IMR-90 (cell line): ENCODE measurements around the gene RPS6KA3. TPM values are rescaled to one million over a fixed set of nuclear protein-coding genes. Genes with fewer than 3 reads are reported as not detected.

Experiments used
- ATAC-seq: fragments of 200-7000 bp; cut with Tn5 transposase; 2 replicates; pipeline ENCODE4 v1.9.1; 2020; ENCODE audit warnings: low read depth, mild to moderate bottlenecking, moderate library complexity
- BruUV-seq: library from RNA; stranded (reverse); fragments of 400-500 nt; replicated peaks from 2 replicates; lab custom pipeline; 2021; lab: Mats Ljungman, UMichigan
- CTCF ChIA-PET: fragments of 300-600 bp; formaldehyde crosslinking; extraction: SDS; loops from one replicate; lab custom pipeline; 2021; ENCODE audit warnings: antibody characterized with exemption; lab: Yijun Ruan, JAX
- POLR2A ChIA-PET: fragments of 300-600 bp; sonication (Branson Sonifier 250); formaldehyde crosslinking; loops from one replicate; lab custom pipeline; 2022; ENCODE audit warnings: antibody characterized with exemption; ENCODE audit not compliant: unreplicated experiment; lab: Charles Lee
- DNase-seq: peaks from one replicate; pipeline ENCODE4 v3.0.0; 2013
- H2AFZ ChIP-seq: replicated peaks from 2 replicates; pipeline ENCODE3; 2013; ENCODE audit warnings: low read length, mild to moderate bottlenecking; ENCODE audit not compliant: poor library complexity
- H2AK5ac ChIP-seq: 2 replicates; pipeline ENCODE4 v1.6.1; 2013; ENCODE audit warnings: low read depth, low read length, inconsistent platforms
- H2AK9ac ChIP-seq: replicated peaks from 2 replicates; pipeline ENCODE3; 2013; ENCODE audit warnings: mild to moderate bottlenecking, low read depth, low read length, moderate library complexity; ENCODE audit not compliant: poor library complexity
- H2BK120ac ChIP-seq: 2 replicates; pipeline ENCODE4 v1.6.1; 2013; ENCODE audit warnings: low read depth, low read length, inconsistent platforms
- H2BK15ac ChIP-seq: 3 replicates; pipeline ENCODE4 v1.6.1; 2013; ENCODE audit warnings: low read depth, low read length, inconsistent platforms
- H2BK20ac ChIP-seq: 2 replicates; pipeline ENCODE4 v1.6.1; 2013; ENCODE audit warnings: low read depth, mild to moderate bottlenecking, inconsistent platforms, low read length, moderate library complexity
- H2BK5ac ChIP-seq: 2 replicates; pipeline ENCODE4 v1.6.1; 2013; ENCODE audit warnings: mild to moderate bottlenecking, low read depth, low read length, inconsistent platforms; ENCODE audit not compliant: poor library complexity, severe bottlenecking
- H3K14ac ChIP-seq: replicated peaks from 2 replicates; pipeline ENCODE4 v1.6.1; 2013; ENCODE audit warnings: low read depth, low read length, inconsistent platforms
- H3K18ac ChIP-seq: 2 replicates; pipeline ENCODE4 v1.6.1; 2013; ENCODE audit warnings: low read depth, low read length, control low read depth
- H3K23ac ChIP-seq: 2 replicates; pipeline ENCODE4 v1.6.1; 2013; ENCODE audit warnings: low read depth, low read length, inconsistent platforms
- H3K27ac ChIP-seq: 2 replicates; pipeline ENCODE4 v1.5.1; 2013; ENCODE audit warnings: mild to moderate bottlenecking, control low read depth, low read length; ENCODE audit not compliant: insufficient read depth
- H3K27me3 ChIP-seq: 2 replicates; pipeline ENCODE4 v1.6.1; 2013; ENCODE audit warnings: low read length; ENCODE audit not compliant: control insufficient read depth, insufficient read depth
- H3K36me3 ChIP-seq: 2 replicates; pipeline ENCODE4 v1.6.1; 2013; ENCODE audit warnings: low read length, mixed read lengths; ENCODE audit not compliant: control insufficient read depth, insufficient read depth
- H3K4ac ChIP-seq: 2 replicates; pipeline ENCODE4 v1.6.1; 2013; ENCODE audit warnings: low read depth, low read length, inconsistent platforms
- H3K4me1 ChIP-seq: 2 replicates; pipeline ENCODE4 v1.6.1; 2013; ENCODE audit warnings: low read length, mixed read lengths; ENCODE audit not compliant: control insufficient read depth, insufficient read depth
- H3K4me2 ChIP-seq: 2 replicates; pipeline ENCODE4 v1.6.1; 2013; ENCODE audit warnings: low read depth, mild to moderate bottlenecking, control low read depth, low read length, moderate library complexity
- H3K4me3 ChIP-seq: 2 replicates; pipeline ENCODE4 v1.5.1; 2013; ENCODE audit warnings: low read depth, mild to moderate bottlenecking, control low read depth, low read length, moderate library complexity; ENCODE audit not compliant: insufficient read depth
- H3K56ac ChIP-seq: 2 replicates; pipeline ENCODE4 v1.6.1; 2013; ENCODE audit warnings: low read length, inconsistent platforms; ENCODE audit not compliant: insufficient read depth; ENCODE audit errors: extremely low read depth
- H3K79me1 ChIP-seq, 2 experiments: 2 replicates each; pipeline ENCODE4 v1.6.1; 2013; ENCODE audit warnings: low read length in 2 of 2, inconsistent platforms in 1 of 2, low read depth in 1 of 2
- H3K9ac ChIP-seq: 2 replicates; pipeline ENCODE4 v1.6.1; 2013; ENCODE audit warnings: low read depth, low read length, control low read depth
- H3K9me1 ChIP-seq: 2 replicates; pipeline ENCODE4 v1.6.1; 2013; ENCODE audit warnings: low read length, inconsistent platforms; ENCODE audit not compliant: insufficient read depth
- H3K9me3 ChIP-seq: 2 replicates; pipeline ENCODE4 v1.6.1; 2013; ENCODE audit warnings: low read length; ENCODE audit not compliant: control insufficient read depth, insufficient read depth
- H4K20me1 ChIP-seq: 2 replicates; pipeline ENCODE4 v1.6.1; 2013; ENCODE audit warnings: low read length, inconsistent platforms; ENCODE audit not compliant: insufficient read depth
- H4K5ac ChIP-seq: 2 replicates; pipeline ENCODE4 v1.6.1; 2013; ENCODE audit warnings: mild to moderate bottlenecking, low read depth, low read length, control low read depth
- H4K8ac ChIP-seq, 2 experiments: 2 replicates each; pipeline ENCODE4 v1.6.1; 2013; ENCODE audit warnings: low read depth in 2 of 2, low read length in 2 of 2, control low read depth in 1 of 2, inconsistent platforms in 1 of 2
- H4K91ac ChIP-seq: 2 replicates; pipeline ENCODE4 v1.6.1; 2013; ENCODE audit warnings: low read depth, low read length, inconsistent platforms; ENCODE audit not compliant: insufficient read depth
- CEBPB ChIP-seq: IDR thresholded peaks from 2 replicates; pipeline ENCODE4 v1.6.1; 2012; ENCODE audit warnings: low read depth, low read length, improper control_type of control experiment
- RFX5 ChIP-seq: IDR thresholded peaks from 2 replicates; pipeline ENCODE4 v1.8.0; 2012; ENCODE audit warnings: low read depth, mild to moderate bottlenecking, low read length, moderate library complexity
- WGBS, 2 experiments: methylation state at CpG; one replicate each; pipeline versions ENCODE4 v1.1.5 to v1.1.7; 2013; ENCODE audit warnings: missing lambda C conversion rate in 2 of 2; ENCODE audit not compliant: insufficient read length in 1 of 2; ENCODE audit errors: extremely low coverage in 2 of 2; 5-methylcytosine and 5-hydroxymethylcytosine counted together
- dilution Hi-C: fragments of 300-500 bp; cut with HindIII; formaldehyde crosslinking; loops from one replicate; pipeline ENCODE4 v1.14.3; 2018; ENCODE audit warnings: low sequenced_read_pairs; ENCODE audit not compliant: unreplicated experiment
- in situ Hi-C: fragments of 300-500 bp; cut with MboI; formaldehyde crosslinking; loops from 3 replicates; pipeline ENCODE4 v1.14.3; 2019; ENCODE audit warnings: low sequenced_read_pairs, inconsistent platforms, mixed read lengths
- intact Hi-C: fragments of 100-400 bp; cut with micrococcal nuclease; formaldehyde crosslinking; loops from 2 replicates; pipeline ENCODE4 v1.10.0; 2022
- polyA plus RNA-seq, 3 experiments: library from polyadenylated mRNA; depleted of rRNA; stranded (reverse); fragments of >200 nt; gene quantifications; 2 replicates each; pipeline ENCODE4 v1.2.3, GENCODE V29; 2012; ENCODE audit warnings: low replicate concordance in 1 of 3
- total RNA-seq: library from RNA; depleted of rRNA; stranded (reverse); fragments of >200 nt; gene quantifications from 2 replicates; pipeline ENCODE4 v1.2.3, GENCODE V29; 2012

RPS6KA3 gene
- total and polyA plus RNA-seq, 2 of the 4 experiments (the other 2 are of a cell fraction): 20.8 to 43.9 TPM

- ATAC-seq (no peak), DNase-seq (no peak)
- no peaks in the 10 kb centered on the region for H3K9me3 ChIP-seq
- no peak overlapping the region for H3K4me3 ChIP-seq
- no peak overlapping the region for H4K91ac ChIP-seq
- no peak overlapping the region for H2AFZ ChIP-seq
- no peak overlapping the region for H3K18ac ChIP-seq
- peaks cover 2% of the 10 kb centered on the region; the same call in 1 of the 2 replicates for H3K4me1 ChIP-seq
- no peak overlapping the region for H3K56ac ChIP-seq
- no peak overlapping the region for H2BK15ac ChIP-seq
- dilution Hi-C loops (no loop called here), in situ Hi-C loops (no loop called here), intact Hi-C loops (no loop called here)
- H4K5ac ChIP-seq: no peak overlapping the region
- no peak overlapping the region for H3K4me2 ChIP-seq
- H3K9ac ChIP-seq: no peak overlapping the region
- CTCF ChIA-PET: no interaction called here
- no TSS peak for BruUV-seq
- H3K14ac ChIP-seq: no peak overlapping the region
- H2AK5ac ChIP-seq: no peak overlapping the region
- no peak overlapping the region for H2BK5ac ChIP-seq
- no peak overlapping the region for H2AK9ac ChIP-seq
- H3K27ac ChIP-seq: no peak overlapping the region
- no peak overlapping the region for H3K23ac ChIP-seq
- POLR2A ChIA-PET: no interaction called here
- TF ChIP-seq RFX5 (no peak), CEBPB (no peak)
- H3K27me3 ChIP-seq: no peaks in the 10 kb centered on the region
- peaks cover 7% of the 10 kb centered on the region; the same call in 1 of the 2 replicates for H3K36me3 ChIP-seq
- H4K8ac ChIP-seq: no peak overlapping the region
- WGBS, 2 experiments: 52% methylated on average over 2 of the region's 3 CpGs; no CpG with 5 or more reads in 1 of the 2 experiments
- no peaks in the 10 kb centered on the region for H4K20me1 ChIP-seq
- no peaks in the 10 kb centered on the region; the same call in 1 of the 2 replicates for H3K9me1 ChIP-seq
- no peak overlapping the region for H2BK120ac ChIP-seq
- peaks cover 0 to 8% of the 10 kb centered on the region in 2 experiments; a peak in 3 of 4 replicates for H3K79me1 ChIP-seq
- H2BK20ac ChIP-seq: no peak overlapping the region
- H3K4ac ChIP-seq: no peak overlapping the region
Measured at GRCh38 chrX:20229155-20229554, 37.6 kb downstream of the RPS6KA3 start.
